GM18951 (cell line): ENCODE results near the gene RASA3.

ENCODE experiments used
- POLR2A ChIP-seq: IDR thresholded peaks from 4 replicates; pipeline ENCODE4 v1.6.1; 2011; ENCODE audit warnings: mild to moderate bottlenecking; ENCODE audit not compliant: insufficient read length, insufficient read depth; ENCODE audit errors: extremely low read depth
- in situ Hi-C: fragments of 300-500 bp; cut with MboI; formaldehyde crosslinking; loops from one replicate; pipeline ENCODE4 v1.12.0; 2022; ENCODE audit warnings: low sequenced_read_pairs, mixed read lengths, inconsistent platforms; ENCODE audit not compliant: unreplicated experiment

Gene RASA3

DNA sequence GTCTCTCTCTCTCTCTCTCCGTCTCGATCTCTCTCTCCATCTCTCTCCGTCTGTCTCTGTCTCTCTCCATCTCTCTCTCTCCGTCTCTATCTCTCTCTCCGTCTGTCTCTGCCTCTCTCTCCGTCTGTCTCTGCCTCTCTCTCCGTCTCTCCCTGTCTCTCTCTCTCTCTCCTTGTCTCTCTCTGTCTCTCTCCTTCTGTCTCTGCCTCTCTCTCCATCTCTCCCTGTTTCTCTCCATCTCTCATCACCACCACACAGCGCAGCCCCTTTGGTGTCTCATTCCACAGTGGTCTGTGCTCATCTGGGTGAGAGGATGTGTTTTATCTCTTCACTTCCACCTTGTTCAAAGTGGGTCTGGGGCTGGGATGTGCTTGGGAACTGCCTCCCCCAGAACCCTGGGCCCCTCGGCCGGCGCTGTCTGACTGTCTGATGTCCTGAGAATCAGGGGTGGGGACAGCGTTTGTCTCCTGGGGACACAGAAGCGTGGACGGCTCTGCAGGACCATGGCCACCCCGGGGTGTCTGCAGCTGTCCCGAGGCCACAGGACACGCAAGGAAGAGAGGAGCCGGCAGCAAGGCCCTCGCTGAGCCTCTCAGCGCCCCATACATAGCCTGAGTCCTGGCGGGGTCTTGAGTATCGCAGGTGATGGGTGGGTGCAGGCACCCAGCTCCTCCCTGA, 118.3 kb downstream of the RASA3 start:
- in situ Hi-C loops, result no loop called here
- no peak for TF ChIP-seq POLR2A

DNA sequence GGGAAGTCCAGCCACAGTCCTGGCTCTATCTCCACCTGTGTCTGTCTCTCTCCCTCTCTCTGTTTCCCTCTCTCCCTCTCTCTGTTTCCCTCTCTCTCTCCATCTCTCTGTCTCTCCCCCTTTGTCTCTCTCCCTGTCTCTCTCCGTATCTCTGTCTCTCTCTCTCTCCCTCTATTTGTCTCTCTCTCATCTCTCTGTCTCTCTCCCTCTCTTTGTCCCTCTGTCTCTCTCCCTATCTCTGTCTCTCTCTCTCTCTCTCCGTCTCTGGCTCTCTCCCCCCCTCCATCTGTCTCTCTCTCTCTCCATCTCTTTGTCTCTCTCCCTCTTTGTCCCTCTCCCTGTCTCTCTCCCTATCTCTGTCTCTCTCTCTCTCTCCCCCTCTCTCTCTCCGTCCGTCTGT, 119.1 kb downstream of the RASA3 start:
- in situ Hi-C loops, result no loop called here
- no peak for TF ChIP-seq POLR2A

GRCh38 chr13:114012921-114013320, 119.5 kb downstream of the RASA3 start:
- in situ Hi-C loops, result no loop called here
- no peak for TF ChIP-seq POLR2A

DNA sequence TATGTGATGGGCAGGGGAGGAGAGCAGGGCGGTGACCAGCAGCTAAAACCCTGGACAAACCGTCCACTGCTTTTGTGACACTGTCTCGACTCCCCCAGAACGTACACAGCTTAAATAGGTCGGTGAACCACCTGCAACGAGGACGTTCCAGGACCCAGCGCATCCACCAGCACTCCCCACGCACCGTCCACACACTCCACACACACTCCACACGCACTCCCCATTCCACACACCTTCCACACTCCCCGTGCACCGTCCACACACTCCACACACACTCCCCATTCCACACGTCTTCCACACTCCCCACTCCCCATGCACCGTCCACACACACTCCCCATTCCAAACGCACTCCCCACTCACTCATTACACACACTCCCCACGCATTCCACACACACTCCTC, 120.3 kb downstream of the RASA3 start:
- in situ Hi-C loops, result no loop called here
- no peak for TF ChIP-seq POLR2A

GRCh38 chr13:114011226-114011625, 121.2 kb downstream of the RASA3 start:
- TF ChIP-seq POLR2A, result no peak
- in situ Hi-C loops, result no loop called here

GRCh38 chr13:114010401-114011101, 121.9 kb downstream of the RASA3 start:
- TF ChIP-seq POLR2A, result no peak
- in situ Hi-C loops, result no loop called here

GRCh38 chr13:114009590-114010400, 122.6 kb downstream of the RASA3 start:
- in situ Hi-C loops, result no loop called here
- TF ChIP-seq POLR2A, result no peak

- no peak for TF ChIP-seq POLR2A
- in situ Hi-C loops, result no loop called here
These were observed 123.3 kb downstream of the RASA3 start for GRCh38 chr13:114008964-114009589.

- in situ Hi-C loops, result no loop called here
- no peak for TF ChIP-seq POLR2A
These were observed 124.9 kb downstream of the RASA3 start for GRCh38 chr13:114007566-114007965.

DNA sequence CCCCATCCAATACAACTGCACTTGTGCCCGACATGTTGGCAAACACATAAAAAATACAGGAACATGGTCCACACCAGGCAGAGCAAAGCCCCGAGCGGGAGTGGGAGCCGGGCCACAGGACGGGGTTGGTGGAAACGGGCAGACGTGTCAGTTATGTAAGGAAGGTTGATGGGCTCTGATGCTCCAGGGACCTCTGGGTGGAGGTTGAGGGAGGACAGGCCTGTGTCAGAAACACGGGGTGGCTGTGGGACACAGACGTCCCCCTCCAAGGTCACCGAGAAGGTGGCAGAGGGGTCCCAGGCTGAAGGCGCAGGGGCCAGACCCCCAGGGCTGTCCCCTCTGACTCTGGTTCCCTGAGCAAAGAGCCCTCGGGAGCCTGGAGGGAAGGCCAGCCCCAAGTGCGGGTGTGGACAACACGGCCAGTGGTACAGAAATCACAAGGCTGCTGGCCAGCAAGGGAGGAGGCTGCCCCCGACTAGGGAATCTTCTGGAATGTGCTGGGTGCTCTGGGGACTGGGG, 127.2 kb downstream of the RASA3 start:
- TF ChIP-seq POLR2A, result no peak

DNA sequence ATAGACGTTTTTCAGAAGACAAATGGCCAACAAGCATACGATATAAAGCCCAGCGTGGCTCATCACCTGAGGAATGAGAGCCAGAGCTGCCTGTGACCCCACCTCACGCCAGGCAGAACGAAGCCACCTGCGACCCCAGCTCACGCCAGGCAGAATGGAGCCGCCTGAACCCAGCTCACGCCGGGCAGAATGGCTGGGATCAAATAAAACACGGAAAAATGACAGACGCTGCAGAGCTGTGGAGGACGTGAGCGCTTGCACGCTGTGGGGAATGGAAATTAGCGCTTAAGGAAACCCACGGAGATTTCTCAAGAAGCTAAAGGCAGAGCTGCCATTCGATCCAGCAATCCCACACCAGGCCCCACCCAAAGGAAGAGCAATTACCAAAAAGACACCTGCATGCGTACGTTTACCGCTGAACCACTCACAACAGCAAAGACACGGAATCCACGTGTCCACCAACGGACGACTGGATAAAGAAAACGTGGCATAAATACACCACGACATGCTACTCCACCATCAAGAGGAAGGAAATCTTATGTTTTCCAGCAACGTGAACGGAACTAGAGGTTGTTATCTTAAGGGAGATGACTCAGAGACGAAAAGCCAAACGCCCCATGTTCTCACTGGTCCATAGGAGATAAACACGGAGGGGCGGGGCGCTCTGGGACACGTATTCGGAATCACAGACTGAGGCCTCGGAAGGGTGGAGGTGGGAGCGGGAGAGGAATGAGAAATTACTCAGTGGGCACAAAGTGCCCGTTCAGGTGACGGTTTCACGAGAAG, 127.8 kb downstream of the RASA3 start:
- no peak for TF ChIP-seq POLR2A
- in situ Hi-C loops, result no loop called here

More for the DNA sequence above, 127.2 kb downstream of the RASA3 start:
- in situ Hi-C loops, result no loop called here

DNA sequence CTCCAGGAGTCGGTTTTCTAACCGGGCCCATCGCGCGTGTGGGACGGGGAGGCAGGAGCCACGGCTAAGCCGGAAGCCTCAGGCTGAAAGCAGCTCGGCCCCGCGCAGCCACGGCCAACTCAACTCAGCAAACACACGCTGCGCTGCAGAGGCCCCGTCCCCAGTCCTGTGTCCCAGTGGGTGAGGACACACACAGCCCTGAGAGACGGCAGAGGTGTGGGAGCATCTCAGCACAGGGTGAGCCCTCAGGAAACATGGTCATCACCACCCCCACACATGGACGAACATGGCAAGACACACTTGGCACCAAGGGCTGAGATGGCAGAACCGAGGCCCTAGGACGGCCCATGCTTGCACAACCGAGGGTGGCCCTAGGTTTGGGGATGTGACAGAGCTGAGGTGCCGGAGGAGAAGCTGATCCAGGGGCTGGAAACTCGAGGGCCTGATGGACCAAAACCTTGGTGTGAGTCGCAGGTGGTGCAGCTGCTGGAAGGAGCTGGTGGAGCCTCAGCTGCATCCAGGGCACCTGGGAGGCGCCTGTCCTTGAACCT, 129.6 kb downstream of the RASA3 start:
- TF ChIP-seq POLR2A, result no peak
- in situ Hi-C loops, result no loop called here
